ENCODE results near the gene IL22RA2. TPM values are rescaled to one million over a fixed set of nuclear protein-coding genes. Genes with fewer than 3 reads are reported as not detected.

Gene IL22RA2
- total and polyA plus RNA-seq, 9 of the 15 experiments (the other 6 are each of a cell fraction or from before 2014, with no cell fraction given): 0.03 TPM; not detected in 8

- ATAC-seq (no peak), FAIRE-seq (no peak), DNase-seq (ENCODE audit: extremely low read depth in 1 of 4, low spot score in 3 of 4) (no peak)
- Histone ChIP-seq H3K27ac (ENCODE audit: extremely low read depth, low read depth, low read length) (no peak overlapping the region), H3K4me1 (replicated peaks in 1 of 2; ENCODE audit: control insufficient read depth in 2 of 2, insufficient read depth in 2 of 2, low read length in 2 of 2) (no peaks in the 10 kb centered on the region), H3K27me3 (ENCODE audit: control insufficient read depth in 2 of 2, insufficient read depth in 2 of 2, low read length in 2 of 2) (no peaks in the 10 kb centered on the region), H3K4me3 (no peak overlapping the region), H4K20me1 (replicated peaks; ENCODE audit: control insufficient read depth, insufficient read depth, low read length) (no peaks in the 10 kb centered on the region), H3K9me3 (replicated peaks; ENCODE audit: control insufficient read depth, insufficient read depth, low read depth, low read length) (no peaks in the 10 kb centered on the region; the same call in 1 of the 2 replicates), H3K9me1 (ENCODE audit: control insufficient read depth, insufficient read depth, low read length) (no peaks in the 10 kb centered on the region), H3K79me2 (ENCODE audit: control insufficient read depth, insufficient read depth, low read length) (no peaks in the 10 kb centered on the region), H3K9ac (ENCODE audit: insufficient read depth in 1 of 2, low read depth in 2 of 2, low read length in 2 of 2) (no peak overlapping the region), H3K4me2 (ENCODE audit: insufficient read depth, low read length) (no peak overlapping the region), H3K36me3 (ENCODE audit: control insufficient read depth, insufficient read depth, low read length) (no peaks in the 10 kb centered on the region), H2AFZ (ENCODE audit: low read depth, low read length) (no peak overlapping the region)
- BruUV-seq (replicated peaks): no TSS peak
- ChIA-PET POLR2A (no interaction called here), CTCF (ENCODE audit: low intra/inter-chr PET ratio) (no interaction called here)
- intact Hi-C loops (cut with micrococcal nuclease) (no loop called here), in situ Hi-C loops (cut with MboI) (no loop called here)
- no peak for TF ChIP-seq RFX1 (IDR thresholded peaks at IDR 0.05)
- no peak for TF ChIP-seq CREB3 (tag; conservative IDR thresholded peaks at IDR 0.05; ENCODE audit: low read depth)
- TF ChIP-seq ZBTB8A (IDR thresholded peaks at IDR 0.05; ENCODE audit: partially characterized antibody): no peak
- TF ChIP-seq ZNF518B (CRISPR knock-in tag; IDR thresholded peaks at IDR 0.05): no peak
- no peak for TF ChIP-seq ZNF785 (CRISPR knock-in tag; IDR thresholded peaks at IDR 0.05)
- TF ChIP-seq ZBTB40 (IDR thresholded peaks at IDR 0.05): no peak
- no peak for TF ChIP-seq ZBTB40 (CRISPR knock-in tag; IDR thresholded peaks at IDR 0.05)
- no peak for TF ChIP-seq MCM7 (IDR thresholded peaks at IDR 0.05)
These were observed 52.7 kb downstream of the IL22RA2 start for GRCh38 chr6:137120748-137121147.

All from K562 (cell line).